Measurements from ENCODE around the gene ANO2.

ANO2 gene

GRCh38 chr12:5770727-5771126 is 174.3 kb downstream of the ANO2 start:
- no peak for DNase-seq

GRCh38 chr12:5768581-5769196 is 176.4 kb downstream of the ANO2 start:
- no peak for DNase-seq

GRCh38 chr12:5768171-5768570 is 176.9 kb downstream of the ANO2 start:
- no peak for DNase-seq

GRCh38 chr12:5758347-5758746 is 186.7 kb downstream of the ANO2 start:
- DNase-seq, result no peak

- DNase-seq, result no peak
Measured at GRCh38 chr12:5756338-5756842, 188.7 kb downstream of the ANO2 start.

- DNase-seq, result no peak
Measured at GRCh38 chr12:5748027-5748426, 197.0 kb downstream of the ANO2 start.

- DNase-seq, result no peak
Measured at GRCh38 chr12:5746917-5747316, 198.1 kb downstream of the ANO2 start.

- DNase-seq, result no peak
Measured at GRCh38 chr12:5746036-5746908, 198.8 kb downstream of the ANO2 start.

GRCh38 chr12:5745251-5745888 is 199.7 kb downstream of the ANO2 start:
- peak; percentile 24 for DNase-seq

GRCh38 chr12:5742258-5742657 is 202.8 kb downstream of the ANO2 start:
- DNase-seq, result no peak

- no peak for DNase-seq
Measured at GRCh38 chr12:5739917-5740316, 205.1 kb downstream of the ANO2 start.

GRCh38 chr12:5737778-5738177 is 207.3 kb downstream of the ANO2 start:
- no peak for DNase-seq

GRCh38 chr12:5736527-5736926 is 208.5 kb downstream of the ANO2 start:
- no peak for DNase-seq

- DNase-seq, result no peak
Measured at GRCh38 chr12:5736016-5736415, 209.0 kb downstream of the ANO2 start.

GRCh38 chr12:5733916-5734315 is 211.1 kb downstream of the ANO2 start:
- DNase-seq, result no peak

- DNase-seq, result no peak
Measured at GRCh38 chr12:5733136-5733755, 211.8 kb downstream of the ANO2 start.

GRCh38 chr12:5730962-5731361 is 214.1 kb downstream of the ANO2 start:
- no peak for DNase-seq

GRCh38 chr12:5723711-5724252 is 221.3 kb downstream of the ANO2 start:
- no peak for DNase-seq

GRCh38 chr12:5723071-5723470 is 222.0 kb downstream of the ANO2 start:
- no peak for DNase-seq

GRCh38 chr12:5720381-5721005 is 224.6 kb downstream of the ANO2 start:
- no peak for DNase-seq

- DNase-seq, result no peak
Measured at GRCh38 chr12:5718680-5719079, 226.4 kb downstream of the ANO2 start.

GRCh38 chr12:5718073-5718472 is 227.0 kb downstream of the ANO2 start:
- DNase-seq, result no peak

- DNase-seq, result no peak
Measured at GRCh38 chr12:5716976-5717375, 228.1 kb downstream of the ANO2 start.
